ENCODE measurements around the gene SOST.

Gene SOST

DNA sequence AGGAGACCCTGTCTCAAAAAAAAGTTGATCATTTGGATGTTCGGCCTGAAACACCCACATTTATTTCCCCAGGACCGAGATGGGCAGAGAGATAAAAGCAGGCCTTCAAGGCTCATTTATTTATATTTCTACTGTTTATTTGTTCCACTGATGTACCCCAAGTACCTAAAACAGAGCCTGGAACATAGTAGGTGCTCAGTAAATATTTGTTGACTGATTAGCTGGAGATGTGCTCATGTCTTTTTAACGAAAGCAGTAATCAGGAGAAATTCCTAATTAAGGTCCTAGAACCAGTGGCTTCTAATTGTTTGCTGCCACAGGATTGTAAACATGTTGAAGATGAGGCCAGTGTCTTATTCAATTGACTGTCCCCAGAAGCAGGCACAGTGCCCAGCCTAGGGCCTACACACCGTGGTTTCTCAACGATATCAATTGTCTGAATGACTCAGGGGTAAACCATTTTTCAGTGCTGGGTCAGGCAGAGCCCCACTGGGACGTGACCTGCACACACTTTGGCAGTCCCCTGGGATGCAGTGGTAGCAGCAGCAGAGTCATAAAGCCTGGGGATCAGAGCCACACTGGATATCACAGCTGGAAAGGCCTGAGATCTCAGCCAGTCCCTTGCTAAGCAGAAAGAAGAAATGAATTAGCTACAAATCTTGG lies 34.8 kb downstream of the SOST start:
- DNase-seq (ENCODE audit: extremely low read depth, low read depth) = no peak
- TF ChIP-seq, protein P1, sequence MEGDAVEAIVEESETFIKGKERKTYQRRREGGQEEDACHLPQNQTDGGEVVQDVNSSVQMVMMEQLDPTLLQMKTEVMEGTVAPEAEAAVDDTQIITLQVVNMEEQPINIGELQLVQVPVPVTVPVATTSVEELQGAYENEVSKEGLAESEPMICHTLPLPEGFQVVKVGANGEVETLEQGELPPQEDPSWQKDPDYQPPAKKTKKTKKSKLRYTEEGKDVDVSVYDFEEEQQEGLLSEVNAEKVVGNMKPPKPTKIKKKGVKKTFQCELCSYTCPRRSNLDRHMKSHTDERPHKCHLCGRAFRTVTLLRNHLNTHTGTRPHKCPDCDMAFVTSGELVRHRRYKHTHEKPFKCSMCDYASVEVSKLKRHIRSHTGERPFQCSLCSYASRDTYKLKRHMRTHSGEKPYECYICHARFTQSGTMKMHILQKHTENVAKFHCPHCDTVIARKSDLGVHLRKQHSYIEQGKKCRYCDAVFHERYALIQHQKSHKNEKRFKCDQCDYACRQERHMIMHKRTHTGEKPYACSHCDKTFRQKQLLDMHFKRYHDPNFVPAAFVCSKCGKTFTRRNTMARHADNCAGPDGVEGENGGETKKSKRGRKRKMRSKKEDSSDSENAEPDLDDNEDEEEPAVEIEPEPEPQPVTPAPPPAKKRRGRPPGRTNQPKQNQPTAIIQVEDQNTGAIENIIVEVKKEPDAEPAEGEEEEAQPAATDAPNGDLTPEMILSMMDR (IDR thresholded peaks at IDR 0.05; ENCODE audit: low read depth, low read length) = no peak

DNA sequence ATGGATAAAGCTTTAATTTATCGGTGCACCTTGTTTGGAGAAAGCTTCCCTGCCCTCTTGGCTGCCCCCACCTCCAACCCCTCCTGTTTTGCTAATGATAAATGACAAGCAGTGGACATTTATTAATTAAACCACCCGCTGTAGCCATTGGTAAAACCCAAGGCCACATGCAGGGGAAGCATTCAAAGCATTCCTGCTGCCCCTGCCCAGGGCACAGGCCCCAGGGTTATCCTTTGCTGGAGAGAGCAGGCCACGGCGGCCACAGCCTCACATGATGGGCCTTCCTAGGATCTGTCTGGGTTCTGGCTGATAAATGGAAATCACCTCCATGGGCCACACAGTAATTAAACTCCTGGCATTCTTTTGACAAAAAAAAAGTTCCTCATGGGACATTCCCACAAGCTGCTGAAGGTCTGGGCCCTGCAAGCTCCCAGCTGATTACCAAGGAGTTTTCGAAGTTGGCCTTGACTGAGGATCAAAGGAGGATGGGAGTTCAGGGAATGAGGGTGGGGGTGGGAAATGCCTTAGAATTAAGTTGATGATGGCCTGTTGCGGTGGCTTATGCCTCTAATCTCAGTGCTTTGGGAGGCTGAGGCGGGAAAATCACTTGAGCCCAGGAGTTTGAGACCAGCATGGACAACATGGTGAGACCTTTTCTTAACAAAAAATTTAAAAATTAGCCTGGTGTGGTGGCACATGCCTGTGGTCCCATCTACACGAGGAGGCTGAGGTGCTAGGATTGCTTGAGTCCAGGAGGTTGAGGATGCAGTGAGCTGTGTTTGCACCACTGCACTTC lies 35.5 kb downstream of the SOST start:
- DNase-seq (ENCODE audit: extremely low read depth, low read depth) = no peak
- TF ChIP-seq, protein P1 (IDR thresholded peaks at IDR 0.05; ENCODE audit: low read depth, low read length) = no peak

DNA sequence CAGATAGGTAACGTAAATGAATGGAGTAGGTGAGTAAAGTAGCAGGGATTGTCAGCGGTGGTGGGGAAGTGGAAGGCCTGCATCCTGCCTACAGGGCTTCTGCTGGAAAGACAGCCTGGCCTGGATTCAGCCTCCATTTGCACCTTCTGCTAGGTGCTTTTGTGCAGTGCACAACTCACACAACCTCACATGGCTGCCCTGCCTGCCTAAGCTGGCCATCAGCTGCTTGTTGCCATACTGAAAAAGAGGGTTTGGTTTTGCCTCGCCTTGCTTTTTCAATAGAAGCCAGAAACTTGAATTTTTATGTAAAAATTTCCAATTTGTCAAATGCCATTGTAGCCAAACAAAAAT lies 36.3 kb downstream of the SOST start:
- TF ChIP-seq, protein P1 (IDR thresholded peaks at IDR 0.05; ENCODE audit: low read depth, low read length) = no peak

DNA sequence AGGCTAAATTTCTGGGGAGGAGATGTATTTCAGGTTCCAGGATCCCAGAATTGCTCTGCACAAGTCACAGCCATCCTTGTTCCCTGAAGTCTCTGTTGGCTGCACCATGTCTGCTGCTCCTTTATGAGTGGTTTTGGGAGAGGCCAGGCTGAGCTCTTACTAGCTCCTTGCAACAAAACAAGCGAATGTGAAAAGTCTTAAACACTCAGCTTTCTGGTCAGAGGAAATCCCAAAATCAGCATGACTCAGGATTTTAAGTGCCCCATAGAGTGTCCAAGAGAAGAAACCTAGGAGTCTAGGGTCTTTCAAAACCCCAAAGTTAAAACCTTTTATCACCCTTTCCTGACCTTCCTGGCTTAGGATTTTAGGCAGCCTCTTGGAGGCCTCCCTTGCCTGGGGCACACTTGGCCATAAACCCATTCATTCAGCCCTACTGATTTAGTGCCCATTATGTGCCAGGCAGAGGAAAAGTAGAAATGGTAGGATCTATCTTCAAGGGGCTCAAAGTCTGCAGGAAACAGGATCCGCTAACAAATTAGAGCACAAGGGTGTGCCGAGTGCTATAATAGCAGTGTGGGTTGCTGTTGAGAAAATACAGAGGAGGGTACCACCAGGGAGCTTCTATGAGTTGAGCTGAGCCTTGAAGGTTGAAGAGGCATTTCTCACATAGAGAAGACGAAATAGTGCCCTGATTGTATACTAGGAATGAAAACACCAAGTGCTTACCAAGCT lies 36.9 kb downstream of the SOST start:
- TF ChIP-seq, protein P1 (IDR thresholded peaks at IDR 0.05; ENCODE audit: low read depth, low read length) = no peak
- no peak for DNase-seq (ENCODE audit: extremely low read depth, low read depth)

More for the DNA sequence above, 36.3 kb downstream of the SOST start:
- DNase-seq (ENCODE audit: extremely low read depth, low read depth) = no peak

DNA sequence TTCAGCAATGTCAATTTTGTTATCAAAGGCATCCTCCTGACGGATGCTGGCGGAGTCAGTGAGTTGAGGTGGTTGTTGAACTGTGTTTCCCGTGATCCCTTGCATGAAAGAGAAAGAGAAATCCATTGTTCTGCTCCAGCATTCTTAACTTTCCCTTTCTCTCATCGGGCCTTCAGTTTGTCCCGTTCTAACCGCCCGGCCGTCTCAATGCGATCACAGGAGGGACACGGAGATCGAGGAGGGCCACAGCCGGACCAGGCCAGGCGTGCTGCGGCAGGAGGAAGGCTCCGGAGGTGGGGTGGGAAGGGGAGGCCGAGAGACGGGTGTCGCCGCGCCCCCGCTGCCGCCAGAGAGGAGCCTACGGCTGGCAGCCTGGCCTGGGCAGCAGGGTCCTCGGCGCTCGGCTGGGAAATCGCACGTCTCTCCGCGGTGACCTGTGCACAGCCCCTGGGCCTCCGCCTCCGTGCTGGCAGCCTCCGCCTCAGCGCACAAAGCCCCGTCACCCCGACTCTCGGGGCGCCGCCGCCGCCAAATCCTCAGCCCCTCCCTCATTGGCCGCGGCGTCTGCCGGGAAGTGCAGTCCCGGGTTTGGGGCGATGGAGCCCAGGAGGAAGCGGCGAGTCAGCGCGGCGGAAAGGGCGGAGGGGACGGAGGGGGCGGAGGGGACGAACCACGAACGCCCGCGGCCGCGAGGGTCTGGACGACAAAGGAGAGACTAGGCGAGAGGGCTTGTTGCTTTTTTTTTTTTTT lies 38.1 kb downstream of the SOST start:
- TF ChIP-seq, protein P1 (IDR thresholded peaks at IDR 0.05; ENCODE audit: low read depth, low read length) = no peak
- no peak for DNase-seq (ENCODE audit: extremely low read depth, low read depth)

DNA sequence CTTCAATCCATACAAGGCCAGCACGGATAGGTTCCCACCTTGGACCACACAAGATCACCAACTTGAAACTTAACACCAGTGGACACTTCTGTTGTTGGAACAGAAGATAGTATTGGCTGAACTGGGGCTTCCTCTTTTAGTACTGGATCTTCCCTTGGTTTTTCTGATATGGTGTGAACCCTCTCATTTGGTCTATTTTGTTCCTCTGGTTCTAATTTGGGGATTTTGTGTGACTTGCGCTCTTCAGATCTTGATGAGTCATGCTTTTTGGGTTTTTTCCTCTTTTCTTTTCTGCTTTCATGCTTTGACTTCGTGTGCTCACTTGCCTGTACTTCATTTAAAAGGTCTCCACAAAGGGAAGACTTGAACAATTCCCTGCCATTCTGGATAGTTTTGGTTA lies 39.0 kb downstream of the SOST start:
- TF ChIP-seq, protein P1 (IDR thresholded peaks at IDR 0.05; ENCODE audit: low read depth, low read length) = no peak
- DNase-seq (ENCODE audit: extremely low read depth, low read depth) = no peak

Data from AG09319 (cell line).